ENCODE results near the gene TEAD1. TPM values are rescaled to one million over a fixed set of nuclear protein-coding genes. Genes with fewer than 3 reads are reported as not detected.
A peak's percentile ranks its signal among the peaks of the same experiment; 100 is the strongest.

Gene TEAD1
- polyA plus RNA-seq, 1 donor (not counting 4 experiments of a cell fraction or from before 2014, with no cell fraction given) = 32.7 TPM

DNA sequence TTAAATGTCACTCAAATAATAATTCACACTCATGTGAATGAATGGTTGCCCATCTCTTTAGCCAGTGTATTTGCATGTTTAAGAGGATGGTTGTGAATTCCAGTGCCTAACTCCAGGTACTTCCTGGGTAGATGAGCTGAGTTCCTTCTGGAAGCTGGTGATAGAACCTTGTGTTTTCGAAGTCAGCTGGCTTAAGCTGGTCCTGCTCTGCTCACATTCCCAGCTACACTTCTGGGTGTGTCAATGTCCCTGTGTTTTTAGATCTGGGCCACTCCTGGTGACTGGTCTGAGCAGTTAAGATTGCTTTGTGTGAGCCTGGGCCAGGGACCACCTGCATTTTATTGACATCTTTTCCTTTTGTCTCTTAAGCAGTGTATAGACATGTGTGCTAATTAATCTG is 10.6 kb downstream of the TEAD1 start:
- Histone ChIP-seq H3K9ac (ENCODE audit: control insufficient read depth, extremely low read depth, insufficient read depth, low read length) (no peak overlapping the region), H3K4me2 (ENCODE audit: control insufficient read depth, extremely low read depth, insufficient read depth, low read depth, low read length) (peak overlapping the region; percentile 65), H3K4me1 (ENCODE audit: control insufficient read depth, extremely low read depth, insufficient read depth, low read length) (peaks cover 73% of the 10 kb centered on the region), H2AFZ (ENCODE audit: control insufficient read depth, low read length) (no peak overlapping the region), H3K79me2 (ENCODE audit: control insufficient read depth, insufficient read depth, low read length) (peaks cover 98% of the 10 kb centered on the region), H3K9me1 (ENCODE audit: control insufficient read depth, extremely low read depth, insufficient read depth, low read length) (peaks cover 5% of the 10 kb centered on the region), H3K27me3 (ENCODE audit: control insufficient read depth, extremely low read depth, insufficient read depth, low read length) (no peaks in the 10 kb centered on the region), H3K4me3 (ENCODE audit: control insufficient read depth in 2 of 3, extremely low read depth in 1 of 3, insufficient read depth in 2 of 3, low read depth in 1 of 3, low read length in 3 of 3) (no peak overlapping the region), H3K9me3 (ENCODE audit: control insufficient read depth, low read depth, low read length) (no peaks in the 10 kb centered on the region), H3K36me3 (ENCODE audit: control insufficient read depth in 2 of 2, extremely low read depth in 1 of 2, insufficient read depth in 2 of 2, low read length in 2 of 2) (peaks cover 2 to 16% of the 10 kb centered on the region in 2 experiments), H3K27ac (ENCODE audit: control insufficient read depth, insufficient read depth, low read length) (peak overlapping the region; percentile 46), H4K20me1 (ENCODE audit: control insufficient read depth, extremely low read depth, insufficient read depth, low read length) (peaks cover 7% of the 10 kb centered on the region)
- dilution Hi-C loops (cut with MboI; ENCODE audit: extremely low pct_ligation_motif_present, low sequenced_read_pairs) = no loop called here
- no peak for TF ChIP-seq EZH2 (IDR thresholded peaks at IDR 0.05; ENCODE audit: low read length)
- TF ChIP-seq, protein P1, sequence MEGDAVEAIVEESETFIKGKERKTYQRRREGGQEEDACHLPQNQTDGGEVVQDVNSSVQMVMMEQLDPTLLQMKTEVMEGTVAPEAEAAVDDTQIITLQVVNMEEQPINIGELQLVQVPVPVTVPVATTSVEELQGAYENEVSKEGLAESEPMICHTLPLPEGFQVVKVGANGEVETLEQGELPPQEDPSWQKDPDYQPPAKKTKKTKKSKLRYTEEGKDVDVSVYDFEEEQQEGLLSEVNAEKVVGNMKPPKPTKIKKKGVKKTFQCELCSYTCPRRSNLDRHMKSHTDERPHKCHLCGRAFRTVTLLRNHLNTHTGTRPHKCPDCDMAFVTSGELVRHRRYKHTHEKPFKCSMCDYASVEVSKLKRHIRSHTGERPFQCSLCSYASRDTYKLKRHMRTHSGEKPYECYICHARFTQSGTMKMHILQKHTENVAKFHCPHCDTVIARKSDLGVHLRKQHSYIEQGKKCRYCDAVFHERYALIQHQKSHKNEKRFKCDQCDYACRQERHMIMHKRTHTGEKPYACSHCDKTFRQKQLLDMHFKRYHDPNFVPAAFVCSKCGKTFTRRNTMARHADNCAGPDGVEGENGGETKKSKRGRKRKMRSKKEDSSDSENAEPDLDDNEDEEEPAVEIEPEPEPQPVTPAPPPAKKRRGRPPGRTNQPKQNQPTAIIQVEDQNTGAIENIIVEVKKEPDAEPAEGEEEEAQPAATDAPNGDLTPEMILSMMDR (optimal IDR thresholded peaks at IDR 0.05 in 1 of 3, IDR thresholded peaks at IDR 0.05 in 1 of 3, conservative IDR thresholded peaks at IDR 0.05 in 1 of 3; ENCODE audit: extremely low read depth in 1 of 3, insufficient read depth in 2 of 3, low read length in 3 of 3) = no peak
- FAIRE-seq (no peak), DNase-seq (ENCODE audit: low read depth, low spot score) (no peak)

DNA sequence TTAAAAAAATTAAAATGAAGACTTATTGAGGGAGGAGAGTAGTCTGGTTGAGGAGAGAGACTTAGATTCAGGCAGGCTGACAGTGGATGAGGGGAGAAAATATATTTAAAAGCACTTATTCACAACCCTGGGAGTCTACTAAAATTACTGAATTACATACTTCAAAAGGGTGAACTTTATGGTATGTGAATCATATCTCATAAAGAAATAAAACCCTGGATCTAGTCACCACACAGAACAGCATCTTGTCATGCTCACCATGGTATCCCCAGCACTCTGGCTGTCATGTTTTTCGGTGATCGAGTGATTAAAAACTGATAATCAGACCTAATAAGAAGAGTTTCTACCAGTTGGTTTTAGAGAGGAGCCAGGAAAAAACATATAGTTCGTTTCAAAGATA is 11.0 kb downstream of the TEAD1 start:
- Histone ChIP-seq H3K9ac (ENCODE audit: control insufficient read depth, extremely low read depth, insufficient read depth, low read length) (no peak overlapping the region), H3K27me3 (ENCODE audit: control insufficient read depth, extremely low read depth, insufficient read depth, low read length) (no peaks in the 10 kb centered on the region), H3K9me3 (ENCODE audit: control insufficient read depth, low read depth, low read length) (no peaks in the 10 kb centered on the region), H2AFZ (ENCODE audit: control insufficient read depth, low read length) (no peak overlapping the region), H3K4me3 (ENCODE audit: control insufficient read depth in 2 of 3, extremely low read depth in 1 of 3, insufficient read depth in 2 of 3, low read depth in 1 of 3, low read length in 3 of 3) (no peak overlapping the region), H3K79me2 (ENCODE audit: control insufficient read depth, insufficient read depth, low read length) (peaks cover 99% of the 10 kb centered on the region), H3K36me3 (ENCODE audit: control insufficient read depth in 2 of 2, extremely low read depth in 1 of 2, insufficient read depth in 2 of 2, low read length in 2 of 2) (peaks cover 2 to 16% of the 10 kb centered on the region in 2 experiments), H4K20me1 (ENCODE audit: control insufficient read depth, extremely low read depth, insufficient read depth, low read length) (peaks cover 7% of the 10 kb centered on the region), H3K4me2 (ENCODE audit: control insufficient read depth, extremely low read depth, insufficient read depth, low read depth, low read length) (peak overlapping the region; percentile 65), H3K27ac (ENCODE audit: control insufficient read depth, insufficient read depth, low read length) (peak overlapping the region; percentile 46), H3K4me1 (ENCODE audit: control insufficient read depth, extremely low read depth, insufficient read depth, low read length) (peaks cover 69% of the 10 kb centered on the region), H3K9me1 (ENCODE audit: control insufficient read depth, extremely low read depth, insufficient read depth, low read length) (peaks cover 5% of the 10 kb centered on the region)
- no peak for FAIRE-seq
- DNase-seq (ENCODE audit: low read depth, low spot score) = no peak
- TF ChIP-seq, protein P1 (optimal IDR thresholded peaks at IDR 0.05 in 1 of 3, IDR thresholded peaks at IDR 0.05 in 1 of 3, conservative IDR thresholded peaks at IDR 0.05 in 1 of 3; ENCODE audit: extremely low read depth in 1 of 3, insufficient read depth in 2 of 3, low read length in 3 of 3) = no peak
- TF ChIP-seq EZH2 (IDR thresholded peaks at IDR 0.05; ENCODE audit: low read length) = no peak
- dilution Hi-C loops (cut with MboI; ENCODE audit: extremely low pct_ligation_motif_present, low sequenced_read_pairs) = no loop called here
